AG08395 (cell line): ENCODE measurements around the gene DACH1.

ENCODE experiments used
- DNase-seq: peaks from one replicate; pipeline ENCODE4 v3.0.0; 2012; ENCODE audit warnings: mixed read lengths, low spot score

DACH1 gene

GRCh38 chr13:71583581-71583980 is 283.4 kb downstream of the DACH1 start:
- DNase-seq, result no peak

- DNase-seq, result no peak
Observed at GRCh38 chr13:71580614-71581013, 286.4 kb downstream of the DACH1 start.

- DNase-seq, result no peak
Observed at GRCh38 chr13:71578048-71578447, 289.0 kb downstream of the DACH1 start.

GRCh38 chr13:71577127-71577526 is 289.9 kb downstream of the DACH1 start:
- DNase-seq, result no peak

GRCh38 chr13:71576571-71576970 is 290.4 kb downstream of the DACH1 start:
- DNase-seq, result no peak

- no peak for DNase-seq
Observed at GRCh38 chr13:71546881-71547280, 320.1 kb downstream of the DACH1 start.

GRCh38 chr13:71540098-71540497 is 326.9 kb downstream of the DACH1 start:
- DNase-seq, result no peak

GRCh38 chr13:71536201-71536600 is 330.8 kb downstream of the DACH1 start:
- no peak for DNase-seq

- DNase-seq, result no peak
Observed at GRCh38 chr13:71524613-71525304, 342.2 kb downstream of the DACH1 start.

- DNase-seq, result no peak
Observed at GRCh38 chr13:71524245-71524612, 342.8 kb downstream of the DACH1 start.

GRCh38 chr13:71522941-71523526 is 344.0 kb downstream of the DACH1 start:
- no peak for DNase-seq

GRCh38 chr13:71517004-71517403 is 350.0 kb downstream of the DACH1 start:
- no peak for DNase-seq

- DNase-seq, result no peak
Observed at GRCh38 chr13:71516521-71516920, 350.5 kb downstream of the DACH1 start.

- DNase-seq, result no peak
Observed at GRCh38 chr13:71515744-71516038, 351.3 kb downstream of the DACH1 start.

GRCh38 chr13:71514900-71515743 is 351.9 kb downstream of the DACH1 start:
- DNase-seq, result no peak

GRCh38 chr13:71513411-71514033 is 353.5 kb downstream of the DACH1 start:
- no peak for DNase-seq

- no peak for DNase-seq
Observed at GRCh38 chr13:71503781-71504180, 363.2 kb downstream of the DACH1 start.

- no peak for DNase-seq
Observed at GRCh38 chr13:71499944-71500514, 367.0 kb downstream of the DACH1 start.

GRCh38 chr13:71499235-71499634 is 367.8 kb downstream of the DACH1 start:
- DNase-seq, result no peak

GRCh38 chr13:71493189-71493588 is 373.8 kb downstream of the DACH1 start:
- DNase-seq, result no peak

GRCh38 chr13:71492346-71492871 is 374.6 kb downstream of the DACH1 start:
- DNase-seq, result no peak

GRCh38 chr13:71491010-71491409 is 376.0 kb downstream of the DACH1 start:
- DNase-seq, result no peak
